Myocyte (in vitro differentiated cells): ENCODE results near the gene TXN2. TPM values are rescaled to one million over a fixed set of nuclear protein-coding genes. Genes with fewer than 3 reads are reported as not detected.
"Not testable (repeated sequence)": the region's sequence is repeated elsewhere in the genome, so short reads cannot be mapped to it uniquely, and the experiment has no call there.

Experiments
- DNase-seq: peaks from one replicate; pipeline ENCODE4 v3.0.0-alpha.2; 2012; ENCODE audit warnings: low read depth
- total RNA-seq: library from RNA; depleted of rRNA; stranded (reverse); fragments of >200 nt; gene quantifications from 2 replicates; pipeline ENCODE4 v1.2.3, GENCODE V29; 2014

Gene TXN2
- total RNA-seq, 1 donor from 2014 or later, result 44.6 TPM

GRCh38 chr22:36432592-36433317 lies 48.7 kb downstream of the TXN2 start:
- peak; percentile 90 for DNase-seq

- no peak for DNase-seq
Measured at GRCh38 chr22:36431977-36432376, 49.5 kb downstream of the TXN2 start.

GRCh38 chr22:36430863-36431262 lies 50.6 kb downstream of the TXN2 start:
- DNase-seq, result peak; percentile 33

GRCh38 chr22:36427952-36428351 lies 53.5 kb downstream of the TXN2 start:
- DNase-seq, result not testable (repeated sequence)

GRCh38 chr22:36425977-36426523 lies 55.4 kb downstream of the TXN2 start:
- DNase-seq, result peak; percentile 34

- DNase-seq, result no peak
Measured at GRCh38 chr22:36424901-36425579, 56.4 kb downstream of the TXN2 start.

DNA sequence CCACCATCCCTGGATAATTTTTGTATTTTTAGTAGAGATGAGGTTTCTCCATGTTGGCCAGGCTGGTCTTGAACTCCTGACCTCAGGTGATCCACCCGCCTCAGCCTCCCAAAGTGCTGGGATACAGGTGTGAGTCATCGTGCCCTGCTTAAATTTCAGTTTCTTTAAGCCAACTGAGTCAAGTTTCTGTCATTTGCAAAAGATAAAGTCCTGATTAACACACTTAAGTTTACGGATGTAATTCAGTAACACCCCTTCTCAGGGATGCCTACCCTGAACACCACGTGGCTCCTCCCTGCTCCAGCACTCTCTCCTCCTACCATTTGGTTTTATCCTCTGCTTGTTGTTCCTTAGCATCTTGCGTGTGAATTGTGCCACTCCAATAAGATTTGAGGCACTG lies 57.0 kb downstream of the TXN2 start:
- DNase-seq, result not testable (repeated sequence)

DNA sequence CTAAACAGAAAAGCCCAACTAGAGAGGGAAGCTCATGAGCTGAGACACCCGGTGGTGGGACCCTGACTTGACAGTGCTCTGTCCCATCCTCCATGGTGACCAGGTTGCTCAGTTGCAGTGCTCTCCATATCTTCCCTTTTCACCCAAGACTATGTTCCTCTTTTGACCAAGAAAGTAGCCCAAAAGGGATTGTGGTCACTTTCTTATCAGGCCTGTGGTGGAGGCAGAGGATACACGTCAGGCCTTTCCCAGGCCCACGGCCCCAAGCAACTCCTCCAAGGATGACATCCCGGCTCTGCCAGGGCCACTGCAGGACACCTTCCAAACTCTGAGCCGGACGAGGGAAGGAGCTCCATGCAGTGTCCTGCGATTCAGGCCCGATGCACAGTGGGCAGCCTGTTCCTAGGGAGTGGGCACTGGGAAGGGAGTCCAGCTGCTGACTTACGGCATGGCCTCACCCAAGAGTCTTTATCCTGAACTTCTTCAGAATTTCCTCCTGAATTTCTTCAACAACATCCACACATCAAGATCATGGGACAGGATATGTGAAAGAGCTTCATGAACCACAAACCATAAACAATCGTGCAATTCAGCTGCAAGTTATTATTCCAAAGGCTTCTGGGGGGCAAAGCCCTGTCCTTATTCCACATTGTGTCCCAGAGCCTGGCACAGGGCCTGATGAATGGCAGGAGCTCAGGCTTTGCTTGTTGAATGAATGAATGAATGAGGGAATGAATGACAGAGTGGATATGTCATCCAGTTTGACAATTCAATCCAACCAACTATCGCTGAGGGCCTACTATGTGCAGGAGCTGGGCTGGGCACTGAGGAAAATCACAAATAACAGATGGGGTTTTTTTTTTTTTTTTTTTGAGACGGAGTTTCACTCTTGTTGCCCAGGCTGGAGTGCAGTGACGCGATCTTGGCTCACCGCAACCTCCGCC lies 57.7 kb downstream of the TXN2 start:
- no peak for DNase-seq

DNA sequence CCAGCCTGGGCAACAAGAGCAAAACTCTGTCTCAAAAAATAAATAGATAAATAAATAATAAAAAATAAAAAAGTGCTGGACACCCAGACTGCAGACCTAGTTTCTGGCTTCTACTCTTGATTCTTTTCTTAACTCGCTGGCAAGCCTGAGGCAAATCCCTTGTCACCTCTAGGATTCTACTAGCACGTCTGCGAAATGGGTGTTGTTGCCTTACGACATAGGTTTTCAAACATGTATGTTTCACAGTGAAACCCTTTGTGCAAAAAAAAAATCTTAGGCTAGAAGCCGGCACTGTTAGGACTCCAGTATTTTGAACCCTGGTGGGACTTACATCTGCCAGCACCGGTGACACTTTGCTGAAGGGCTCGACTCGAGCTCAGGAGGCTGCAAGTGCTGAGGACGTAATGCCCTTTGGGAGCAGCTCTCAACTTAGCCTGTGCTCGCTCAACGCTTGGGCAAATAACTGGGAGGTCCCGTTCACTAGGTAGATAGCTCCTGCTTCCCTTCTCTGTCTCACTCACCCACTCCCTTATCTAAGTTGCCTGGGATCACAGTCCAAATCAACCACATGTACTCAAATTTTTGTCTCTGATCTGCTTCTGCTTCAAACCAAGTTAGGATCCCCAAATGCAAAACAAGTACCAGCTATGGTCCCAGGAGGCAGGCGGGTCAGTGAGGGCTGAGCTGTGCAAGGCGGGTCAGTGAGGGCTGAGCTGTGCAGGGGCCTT lies 59.0 kb downstream of the TXN2 start:
- DNase-seq, result no peak

- peak; percentile 86 for DNase-seq
Measured at GRCh38 chr22:36419912-36420882, 61.2 kb downstream of the TXN2 start.

- peak; percentile 46 for DNase-seq
Measured at GRCh38 chr22:36419177-36419911, 62.1 kb downstream of the TXN2 start.

DNA sequence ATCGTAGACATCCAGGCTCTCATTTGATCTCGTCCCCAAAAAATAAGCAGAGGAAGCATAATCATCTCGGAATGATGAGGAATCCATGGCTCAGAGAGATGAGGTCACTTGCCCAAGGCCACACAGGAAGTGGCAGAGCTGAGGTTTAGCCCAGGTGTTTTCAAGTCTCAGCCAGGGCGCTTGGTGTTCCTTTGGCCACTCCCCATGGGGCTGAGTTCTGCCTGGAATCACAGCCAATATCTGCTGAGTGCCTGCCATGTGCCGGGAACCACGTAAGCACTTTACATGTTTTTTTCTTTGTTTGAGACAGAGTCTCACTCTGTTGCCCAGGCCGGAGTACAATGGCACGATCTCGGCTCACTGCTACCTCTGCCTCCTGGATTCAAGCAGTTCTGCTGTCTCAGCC lies 64.2 kb downstream of the TXN2 start:
- no peak for DNase-seq

Other genes with a start within 250 kb of the TXN2 start
- 31.6 and 33.2 TPM in 2 replicates for gene APOL2, start 242.1 kb downstream of the TXN2 start, total RNA-seq
- 0.86 and 1.0 TPM in 2 replicates for gene APOL1, start 228.5 kb downstream of the TXN2 start, total RNA-seq
- 242 and 315 TPM in 2 replicates for gene MYH9, start 93.7 kb downstream of the TXN2 start, total RNA-seq
- gene FOXRED2, start 25.4 kb upstream of the TXN2 start, total RNA-seq, result 12.2 and 13.8 TPM in 2 replicates
- gene EIF3D, start 47.5 kb upstream of the TXN2 start, total RNA-seq, result 408 and 477 TPM in 2 replicates
- gene CACNG2, start 222.1 kb upstream of the TXN2 start, total RNA-seq, result not detected in 2 replicates